HEK293 (cell line): ENCODE results near the gene VIPR2.

Experiments
- GLI4 ChIP-seq: fragments of 450-650 bp; formaldehyde crosslinking; IDR thresholded peaks from 2 replicates; pipeline ENCODE4 v1.5.1; 2016; ENCODE audit warnings: missing biosample characterization, missing genetic modification characterization
- ZNF341 ChIP-seq: fragments of 450-650 bp; formaldehyde crosslinking; IDR thresholded peaks from 2 replicates; pipeline ENCODE4; 2016; ENCODE audit warnings: low read depth, missing biosample characterization, missing genetic modification characterization
- TF ChIP-seq, protein P1 (sequence below): fragments of 450-650 bp; formaldehyde crosslinking; IDR thresholded peaks from 2 replicates; pipeline ENCODE4 v1.5.1; 2016; ENCODE audit warnings: missing biosample characterization, missing genetic modification characterization
- TF ChIP-seq, protein P2 (sequence below): fragments of 450-650 bp; formaldehyde crosslinking; IDR thresholded peaks from 2 replicates; pipeline ENCODE4 v1.5.1; 2017; ENCODE audit warnings: missing biosample characterization, missing genetic modification characterization

DNA sequence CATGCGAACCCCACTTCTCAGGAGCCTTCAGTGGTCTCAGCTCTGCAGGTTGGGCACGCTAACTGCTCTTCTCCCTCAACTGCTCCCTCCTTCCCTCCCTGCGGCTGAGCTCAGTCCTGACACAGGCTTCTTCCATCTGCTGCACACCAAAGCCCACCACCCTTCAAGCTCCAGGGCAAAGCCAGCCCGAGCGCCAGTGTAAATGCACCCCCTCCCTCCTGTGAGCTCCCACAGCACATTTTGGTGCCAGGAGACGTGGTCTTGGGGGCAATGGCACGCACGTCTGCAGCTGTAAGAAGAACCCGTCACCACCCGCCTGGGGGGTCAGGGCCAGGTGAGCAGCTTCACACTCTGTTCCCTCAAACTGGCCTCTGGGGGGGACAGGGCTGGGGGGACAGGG is 15.9 kb downstream of the VIPR2 start:
- TF ChIP-seq, protein P1, sequence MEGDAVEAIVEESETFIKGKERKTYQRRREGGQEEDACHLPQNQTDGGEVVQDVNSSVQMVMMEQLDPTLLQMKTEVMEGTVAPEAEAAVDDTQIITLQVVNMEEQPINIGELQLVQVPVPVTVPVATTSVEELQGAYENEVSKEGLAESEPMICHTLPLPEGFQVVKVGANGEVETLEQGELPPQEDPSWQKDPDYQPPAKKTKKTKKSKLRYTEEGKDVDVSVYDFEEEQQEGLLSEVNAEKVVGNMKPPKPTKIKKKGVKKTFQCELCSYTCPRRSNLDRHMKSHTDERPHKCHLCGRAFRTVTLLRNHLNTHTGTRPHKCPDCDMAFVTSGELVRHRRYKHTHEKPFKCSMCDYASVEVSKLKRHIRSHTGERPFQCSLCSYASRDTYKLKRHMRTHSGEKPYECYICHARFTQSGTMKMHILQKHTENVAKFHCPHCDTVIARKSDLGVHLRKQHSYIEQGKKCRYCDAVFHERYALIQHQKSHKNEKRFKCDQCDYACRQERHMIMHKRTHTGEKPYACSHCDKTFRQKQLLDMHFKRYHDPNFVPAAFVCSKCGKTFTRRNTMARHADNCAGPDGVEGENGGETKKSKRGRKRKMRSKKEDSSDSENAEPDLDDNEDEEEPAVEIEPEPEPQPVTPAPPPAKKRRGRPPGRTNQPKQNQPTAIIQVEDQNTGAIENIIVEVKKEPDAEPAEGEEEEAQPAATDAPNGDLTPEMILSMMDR: no peak
- TF ChIP-seq ZNF341: no peak
- no peak for TF ChIP-seq GLI4 (tag by site-specific recombination)
- TF ChIP-seq, protein P2, sequence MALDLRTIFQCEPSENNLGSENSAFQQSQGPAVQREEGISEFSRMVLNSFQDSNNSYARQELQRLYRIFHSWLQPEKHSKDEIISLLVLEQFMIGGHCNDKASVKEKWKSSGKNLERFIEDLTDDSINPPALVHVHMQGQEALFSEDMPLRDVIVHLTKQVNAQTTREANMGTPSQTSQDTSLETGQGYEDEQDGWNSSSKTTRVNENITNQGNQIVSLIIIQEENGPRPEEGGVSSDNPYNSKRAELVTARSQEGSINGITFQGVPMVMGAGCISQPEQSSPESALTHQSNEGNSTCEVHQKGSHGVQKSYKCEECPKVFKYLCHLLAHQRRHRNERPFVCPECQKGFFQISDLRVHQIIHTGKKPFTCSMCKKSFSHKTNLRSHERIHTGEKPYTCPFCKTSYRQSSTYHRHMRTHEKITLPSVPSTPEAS (tag by site-specific recombination): no peak
